SH-SY5Y (cell line): ENCODE data around the gene PDCD2L.

Experiments used
- GATA2 ChIP-seq: IDR thresholded peaks from 2 replicates; pipeline ENCODE4 v1.6.1; 2011; ENCODE audit warnings: mild to moderate bottlenecking, low read depth, low read length
- GATA3 ChIP-seq: IDR thresholded peaks from 2 replicates; pipeline ENCODE4 v1.6.1; 2011; ENCODE audit warnings: low read depth, mild to moderate bottlenecking, low read length, moderate library complexity

- no peak for TF ChIP-seq GATA2
- TF ChIP-seq GATA3 = no peak
These were observed 28.6 kb downstream of the PDCD2L start for GRCh38 chr19:34432797-34433196.
